ENCODE data around the gene PILRA.
A peak's percentile ranks its signal among the peaks of the same experiment; 100 is the strongest.

PILRA gene

GRCh38 chr7:100381531-100382233, 8.4 kb downstream of the PILRA start:
- DNase-seq, result peak; percentile 52

DNA sequence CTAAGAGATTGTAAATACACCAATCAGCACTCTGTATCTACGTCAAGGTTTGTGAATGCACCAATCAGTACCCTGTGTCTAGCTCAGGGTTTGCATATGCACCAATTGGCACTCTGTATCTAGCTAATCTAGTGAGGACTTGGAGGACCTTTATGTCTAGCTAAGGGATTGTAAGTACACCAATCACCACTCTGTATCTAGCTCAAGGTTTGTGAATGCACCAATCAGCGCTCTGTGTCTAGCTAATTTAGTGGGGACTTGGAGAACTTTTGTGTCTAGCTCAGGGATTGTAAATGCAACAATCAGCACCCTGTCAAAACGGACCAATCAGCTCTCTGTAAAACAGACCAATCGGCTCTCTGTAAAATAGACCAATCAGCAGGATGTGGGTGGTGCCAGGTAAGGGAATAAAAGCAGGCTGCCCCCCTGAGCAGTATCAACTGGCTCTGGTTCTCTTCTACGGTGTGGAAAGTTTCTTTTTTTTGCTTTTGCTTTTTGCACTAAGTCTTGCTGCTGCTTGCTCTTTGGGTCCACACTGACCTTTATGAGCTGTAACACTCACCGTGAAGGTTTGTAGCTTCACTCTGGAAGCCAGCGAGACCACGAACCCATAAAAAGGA, 9.1 kb downstream of the PILRA start:
- peak; percentile 92 for DNase-seq

GRCh38 chr7:100384628-100385294, 11.5 kb downstream of the PILRA start:
- DNase-seq, result no peak

DNA sequence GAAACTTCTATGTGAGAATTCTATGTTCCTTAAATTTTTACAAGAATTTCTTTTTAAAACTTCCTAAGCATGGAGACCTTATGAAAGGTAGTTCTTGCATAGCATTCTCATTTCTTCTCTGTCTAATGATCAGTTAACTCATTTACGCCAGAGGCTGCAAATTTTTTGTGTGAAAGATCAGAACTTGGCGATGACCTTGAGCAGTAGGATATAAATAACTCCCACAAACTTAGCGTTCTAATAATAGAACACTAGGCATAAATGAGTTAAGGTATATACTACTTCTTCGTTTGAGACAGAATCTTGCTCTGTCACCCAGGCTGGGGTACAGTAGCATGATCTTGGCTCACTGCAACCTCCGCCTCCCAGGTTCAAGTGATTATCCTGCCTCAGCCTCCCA, 13.7 kb downstream of the PILRA start:
- DNase-seq, result no peak

DNA sequence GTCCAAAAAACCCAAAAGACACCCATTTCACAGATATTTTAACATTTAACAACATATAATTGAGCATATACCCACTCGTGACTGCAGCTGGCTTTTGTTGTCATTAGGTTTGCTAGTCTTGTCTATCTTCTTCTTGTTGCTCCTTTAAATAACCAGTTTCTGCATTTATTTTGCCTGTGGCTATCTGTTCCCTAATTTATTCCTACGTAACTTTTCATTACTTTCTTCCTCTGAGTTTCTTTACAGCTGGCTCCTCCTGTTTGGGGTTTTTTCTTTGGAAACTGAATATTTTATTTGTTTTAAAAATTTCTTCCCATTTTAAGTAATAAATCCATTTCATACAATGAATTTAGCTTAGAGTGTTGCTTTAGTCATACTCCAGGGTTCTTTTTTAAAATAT, 14.4 kb downstream of the PILRA start:
- no peak for DNase-seq

- DNase-seq, result no peak
Measured at GRCh38 chr7:100389437-100390088, 16.3 kb downstream of the PILRA start.

DNA sequence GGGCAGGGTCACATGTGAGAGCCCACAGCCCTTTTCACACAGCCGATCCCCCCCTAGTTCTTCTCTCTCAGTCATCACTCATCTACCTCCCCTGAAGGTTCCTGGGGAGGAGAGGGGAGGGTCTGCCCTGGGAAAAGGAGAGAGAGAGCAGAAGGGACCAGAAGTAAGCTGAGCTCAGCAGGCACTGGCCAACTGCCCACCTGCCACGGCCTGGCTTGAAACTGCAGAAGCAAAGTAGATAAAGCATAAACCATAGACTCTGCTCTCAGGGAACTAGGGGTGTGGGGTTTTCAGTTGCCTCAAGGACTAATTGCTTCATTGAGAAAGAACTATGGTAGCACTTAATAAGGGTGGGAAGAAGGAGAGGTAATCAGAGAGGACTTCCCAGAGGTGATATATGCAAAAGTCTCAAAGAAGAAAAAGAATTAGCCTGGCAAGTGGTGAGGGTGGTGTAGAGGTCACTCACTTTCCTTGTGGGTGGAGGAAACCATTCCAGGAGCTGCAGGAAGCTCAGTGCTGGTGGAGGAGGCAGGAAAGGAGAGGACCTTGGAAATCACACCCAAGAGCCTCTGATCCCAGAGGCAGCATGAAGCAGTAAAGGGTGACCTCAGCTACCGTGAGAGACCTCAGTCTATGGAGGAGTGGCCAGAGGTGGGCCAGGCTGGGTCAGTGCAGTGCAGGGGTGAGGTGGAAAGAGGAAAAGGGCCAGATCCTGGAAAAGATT, 17.2 kb downstream of the PILRA start:
- no peak for DNase-seq

DNA sequence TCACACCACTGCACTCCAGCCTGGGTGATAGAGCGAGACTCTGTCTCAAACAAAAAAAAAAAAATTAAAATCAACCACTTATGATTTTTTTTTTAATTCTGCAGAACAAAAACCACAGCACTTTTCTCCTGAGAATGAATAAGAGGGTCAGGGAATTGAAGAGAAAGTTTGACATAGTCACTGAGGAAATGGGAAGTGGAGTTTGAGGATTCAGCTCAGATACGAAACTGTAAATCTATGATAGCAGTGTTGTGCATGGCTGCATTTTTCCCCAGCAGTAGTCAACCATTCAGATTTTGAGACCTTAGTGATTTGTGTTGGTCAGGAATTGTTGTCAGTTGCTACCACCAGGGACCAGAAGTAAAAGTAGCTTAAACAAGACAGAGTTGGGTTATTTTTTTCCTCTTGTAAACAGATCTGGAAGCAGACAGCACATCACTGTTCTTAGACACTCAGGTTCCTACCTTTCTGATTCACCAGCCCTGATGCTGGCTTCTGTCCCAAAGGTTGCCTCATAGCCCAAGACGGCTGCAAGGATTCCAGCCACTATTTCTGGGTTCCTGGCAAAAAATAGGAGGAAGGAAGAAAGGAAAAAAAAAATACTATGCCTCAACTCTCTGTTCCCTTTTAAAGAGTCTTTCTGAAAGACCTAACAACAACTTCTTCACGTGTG, 20.1 kb downstream of the PILRA start:
- DNase-seq, result no peak

- no peak for DNase-seq
Measured at GRCh38 chr7:100394077-100394476, 20.8 kb downstream of the PILRA start.

GRCh38 chr7:100396421-100396982, 23.2 kb downstream of the PILRA start:
- no peak for DNase-seq

GRCh38 chr7:100397315-100398081, 24.2 kb downstream of the PILRA start:
- no peak for DNase-seq

- no peak for DNase-seq
Measured at GRCh38 chr7:100398239-100398638, 25.0 kb downstream of the PILRA start.

DNA sequence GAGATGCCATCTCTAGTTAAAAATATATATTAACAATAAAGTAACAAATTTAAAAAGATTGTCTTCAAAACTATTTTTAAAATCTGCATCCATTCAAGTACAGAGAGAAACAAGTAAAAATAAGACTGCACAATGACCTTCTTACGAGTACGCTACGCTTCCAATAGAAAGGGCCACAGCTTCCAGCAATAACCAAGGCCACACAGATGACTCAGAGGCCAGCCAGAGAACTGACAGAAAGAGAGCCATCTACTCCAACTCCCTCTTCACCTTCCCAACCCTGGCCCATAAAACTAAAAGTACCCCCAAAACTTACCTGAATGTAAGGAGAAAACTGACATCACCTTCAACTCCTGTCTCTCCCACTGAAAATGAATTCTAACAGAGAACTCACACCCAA, 26.8 kb downstream of the PILRA start:
- no peak for DNase-seq

GRCh38 chr7:100400656-100401055, 27.4 kb downstream of the PILRA start:
- DNase-seq, result peak; percentile 31

DNA sequence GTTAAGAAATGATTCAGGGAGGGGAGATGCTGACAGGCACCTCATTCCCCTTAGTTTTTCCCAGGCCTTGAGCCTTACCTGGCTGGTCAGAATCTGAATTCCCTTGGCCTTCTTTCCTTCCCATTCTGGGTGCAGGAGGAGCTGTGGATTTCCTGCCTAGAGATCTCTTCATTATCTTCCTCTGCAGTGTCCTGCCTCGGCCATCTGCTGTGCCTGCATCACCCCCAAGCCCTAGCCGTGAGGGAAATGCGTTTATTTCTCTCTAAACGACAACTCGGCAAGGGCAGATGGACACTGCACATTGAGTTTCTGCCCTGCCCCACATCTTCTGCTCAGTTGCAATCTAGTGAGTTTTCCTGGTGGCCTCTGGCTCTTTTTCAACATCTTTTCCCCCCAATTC, 28.5 kb downstream of the PILRA start:
- no peak for DNase-seq

- DNase-seq, result no peak
Measured at GRCh38 chr7:100402241-100402640, 29.0 kb downstream of the PILRA start.

DNA sequence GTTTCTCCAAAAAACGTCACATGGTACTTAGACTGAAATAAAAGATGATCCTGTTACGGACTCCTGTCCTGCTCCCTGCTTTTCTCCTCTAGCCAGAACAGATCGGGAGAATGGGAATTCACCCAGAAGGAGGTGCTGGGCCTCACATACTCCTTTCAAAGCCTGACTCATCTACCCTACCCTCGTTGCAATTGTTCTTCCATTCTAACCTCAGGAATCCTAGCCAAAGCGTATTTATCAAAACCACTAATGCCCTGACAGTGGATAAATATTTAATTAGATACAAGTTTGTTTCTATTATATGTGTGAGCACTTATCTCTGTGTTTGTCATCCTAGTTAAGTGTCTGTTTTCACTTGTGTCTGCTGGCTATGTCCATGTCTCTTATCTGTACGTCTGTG, 33.5 kb downstream of the PILRA start:
- DNase-seq, result no peak

GRCh38 chr7:100407285-100408180, 34.2 kb downstream of the PILRA start:
- DNase-seq, result peak; percentile 71

GRCh38 chr7:100411101-100411500, 37.8 kb downstream of the PILRA start:
- no peak for DNase-seq

GRCh38 chr7:100413346-100413745, 40.1 kb downstream of the PILRA start:
- DNase-seq, result no peak
